Uterus (tissue), 4 donors: ENCODE measurements around the gene BET1L. TPM values are rescaled to one million over a fixed set of nuclear protein-coding genes. Genes with fewer than 3 reads are reported as not detected.
"Not testable (repeated sequence)": the region's sequence is repeated elsewhere in the genome, so short reads cannot be mapped to it uniquely, and the experiment has no call there.

Source experiments
- DNase-seq, 2 donors: peaks; one replicate each; pipeline ENCODE4 v3.0.0-alpha.2; 2019 to 2020
- H3K27ac ChIP-seq, 2 donors: fragments of 200-600 bp; sonication (generic); 1 replicate in 1 of 2; 2 replicates in 1 of 2; pipeline ENCODE4 v1.5.1; 2016 to 2018
- H3K27me3 ChIP-seq, 2 donors: fragments of 200-600 bp; sonication (generic); one replicate each; pipeline ENCODE4 v1.5.1; 2018 to 2019; ENCODE audit warnings: control low read depth in 1 of 2
- H3K36me3 ChIP-seq, 2 donors: fragments of 200-600 bp; sonication (generic); one replicate each; pipeline ENCODE4 v1.5.1; 2019; ENCODE audit warnings: control low read depth in 1 of 2
- H3K4me1 ChIP-seq, 2 donors: fragments of 200-600 bp; sonication (generic); one replicate each; pipeline ENCODE4 v1.5.1; 2018 to 2019; ENCODE audit warnings: control low read depth in 1 of 2
- H3K4me3 ChIP-seq, 2 donors: fragments of 200-600 bp; sonication (generic); 1 replicate in 1 of 2; 2 replicates in 1 of 2; pipeline ENCODE4 v1.5.1; 2018 to 2019; ENCODE audit warnings: mild to moderate bottlenecking in 1 of 2
- H3K9me3 ChIP-seq, 2 donors: fragments of 200-600 bp; sonication (generic); one replicate each; pipeline ENCODE4 v1.5.1; 2019; ENCODE audit warnings: control low read depth in 1 of 2
- CTCF ChIP-seq, 4 experiments: fragments of 200-600 bp in 2 of 4; fragments of 450-650 bp in 2 of 4; sonication (generic) in 2 of 4; IDR thresholded peaks; one replicate each; pipeline ENCODE4 v1.5.1; 2016 to 2019; ENCODE audit warnings: antibody characterized with exemption in 4 of 4, mild to moderate bottlenecking in 2 of 4, moderate library complexity in 1 of 4
- POLR2A ChIP-seq, 2 donors: fragments of 450-650 bp; IDR thresholded peaks; one replicate each; pipeline ENCODE4 v1.6.1; 2016; ENCODE audit warnings: antibody characterized with exemption in 2 of 2, mild to moderate bottlenecking in 1 of 2, moderate library complexity in 1 of 2
- intact Hi-C: fragments of 100-400 bp; cut with DNase I; formaldehyde crosslinking; loops from one replicate; pipeline ENCODE4 v1.15.1; 2023; ENCODE audit warnings: low total_unique reads
- total RNA-seq, 4 donors: library from RNA; depleted of rRNA in 3 of 4; stranded (reverse); fragments of >200 nt in 3 of 4; gene quantifications; one replicate each; pipeline versions ENCODE4 v1.1.0 to v1.2.4, GENCODE V29; 2014 to 2023
- donor health status: DM: yes; HTN: yes; CAD: no.

Gene BET1L
- total RNA-seq, 4 donors from 2014 or later = 8.7 to 57.8 (median 15.0) TPM

- Histone ChIP-seq H3K9me3 (no peaks in the 10 kb centered on the region), H3K27ac (no peak overlapping the region), H3K4me3 (no peak overlapping the region)
Measured at GRCh38 chr11:223884-224283, 16.7 kb upstream of the BET1L start.

GRCh38 chr11:223026-223789 lies 16.0 kb upstream of the BET1L start:
- DNase-seq = no peak
- TF ChIP-seq CTCF (IDR thresholded peaks at IDR 0.05) (no peak), POLR2A (IDR thresholded peaks at IDR 0.05) (no peak)
- H3K36me3 ChIP-seq = no peaks in the 10 kb centered on the region
- H3K9me3 ChIP-seq = no peaks in the 10 kb centered on the region
- intact Hi-C loops = no loop called here
- H3K27ac ChIP-seq = no peak overlapping the region
- H3K4me1 ChIP-seq = no peaks in the 10 kb centered on the region
- no peaks in the 10 kb centered on the region for H3K27me3 ChIP-seq
- H3K4me3 ChIP-seq = no peak overlapping the region

More at GRCh38 chr11:223884-224283, 16.7 kb upstream of the BET1L start:
- no peaks in the 10 kb centered on the region for H3K4me1 ChIP-seq
- DNase-seq = no peak
- H3K27me3 ChIP-seq = no peaks in the 10 kb centered on the region
- no peaks in the 10 kb centered on the region for H3K36me3 ChIP-seq
- intact Hi-C loops = no loop called here
- TF ChIP-seq POLR2A (IDR thresholded peaks at IDR 0.05) (no peak), CTCF (IDR thresholded peaks at IDR 0.05) (no peak)

- intact Hi-C loops = no loop called here
- no peaks in the 10 kb centered on the region for H3K9me3 ChIP-seq
- H3K36me3 ChIP-seq = no peaks in the 10 kb centered on the region
- TF ChIP-seq POLR2A (IDR thresholded peaks at IDR 0.05) (no peak), CTCF (IDR thresholded peaks at IDR 0.05) (no peak)
- no peak overlapping the region for H3K4me3 ChIP-seq
- no peaks in the 10 kb centered on the region for H3K27me3 ChIP-seq
- H3K4me1 ChIP-seq = no peaks in the 10 kb centered on the region
- no peak for DNase-seq
- H3K27ac ChIP-seq = no peak overlapping the region
Measured at GRCh38 chr11:221998-222789, 15.0 kb upstream of the BET1L start.

- no peak for DNase-seq
- TF ChIP-seq POLR2A (IDR thresholded peaks at IDR 0.05) (no peak), CTCF (IDR thresholded peaks at IDR 0.05) (no peak)
- no peaks in the 10 kb centered on the region for H3K36me3 ChIP-seq
- no peak overlapping the region for H3K27ac ChIP-seq
- no peaks in the 10 kb centered on the region for H3K4me1 ChIP-seq
- intact Hi-C loops = no loop called here
- H3K4me3 ChIP-seq = no peak overlapping the region
- H3K9me3 ChIP-seq = no peaks in the 10 kb centered on the region
- no peaks in the 10 kb centered on the region for H3K27me3 ChIP-seq
Measured at GRCh38 chr11:221539-221938, 14.3 kb upstream of the BET1L start.

- not testable (repeated sequence) for H3K4me1 ChIP-seq, H3K27ac ChIP-seq, H3K36me3 ChIP-seq
Measured at GRCh38 chr11:220641-221215, 13.5 kb upstream of the BET1L start.

More at GRCh38 chr11:220641-221215, 13.5 kb upstream of the BET1L start:
- H3K27me3 ChIP-seq, H3K4me3 ChIP-seq, DNase-seq, intact Hi-C loops, H3K9me3 ChIP-seq: not testable (repeated sequence)
